ENCODE results near the gene EXOC4.

EXOC4 gene

GRCh38 chr7:133514551-133514950, 261.7 kb downstream of the EXOC4 start:
- Histone ChIP-seq H3K27ac (ENCODE audit: low read depth, low read length) (no peak overlapping the region), H3K36me3 (ENCODE audit: control insufficient read depth, low read length) (no peaks in the 10 kb centered on the region)
- no peak for TF ChIP-seq EZH2phosphoT487 (IDR thresholded peaks at IDR 0.05; ENCODE audit: borderline replicate concordance, low read length)
- TF ChIP-seq, protein P1, sequence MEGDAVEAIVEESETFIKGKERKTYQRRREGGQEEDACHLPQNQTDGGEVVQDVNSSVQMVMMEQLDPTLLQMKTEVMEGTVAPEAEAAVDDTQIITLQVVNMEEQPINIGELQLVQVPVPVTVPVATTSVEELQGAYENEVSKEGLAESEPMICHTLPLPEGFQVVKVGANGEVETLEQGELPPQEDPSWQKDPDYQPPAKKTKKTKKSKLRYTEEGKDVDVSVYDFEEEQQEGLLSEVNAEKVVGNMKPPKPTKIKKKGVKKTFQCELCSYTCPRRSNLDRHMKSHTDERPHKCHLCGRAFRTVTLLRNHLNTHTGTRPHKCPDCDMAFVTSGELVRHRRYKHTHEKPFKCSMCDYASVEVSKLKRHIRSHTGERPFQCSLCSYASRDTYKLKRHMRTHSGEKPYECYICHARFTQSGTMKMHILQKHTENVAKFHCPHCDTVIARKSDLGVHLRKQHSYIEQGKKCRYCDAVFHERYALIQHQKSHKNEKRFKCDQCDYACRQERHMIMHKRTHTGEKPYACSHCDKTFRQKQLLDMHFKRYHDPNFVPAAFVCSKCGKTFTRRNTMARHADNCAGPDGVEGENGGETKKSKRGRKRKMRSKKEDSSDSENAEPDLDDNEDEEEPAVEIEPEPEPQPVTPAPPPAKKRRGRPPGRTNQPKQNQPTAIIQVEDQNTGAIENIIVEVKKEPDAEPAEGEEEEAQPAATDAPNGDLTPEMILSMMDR (IDR thresholded peaks at IDR 0.05; ENCODE audit: low read depth, low read length, poor library complexity, severe bottlenecking) = no peak

DNA sequence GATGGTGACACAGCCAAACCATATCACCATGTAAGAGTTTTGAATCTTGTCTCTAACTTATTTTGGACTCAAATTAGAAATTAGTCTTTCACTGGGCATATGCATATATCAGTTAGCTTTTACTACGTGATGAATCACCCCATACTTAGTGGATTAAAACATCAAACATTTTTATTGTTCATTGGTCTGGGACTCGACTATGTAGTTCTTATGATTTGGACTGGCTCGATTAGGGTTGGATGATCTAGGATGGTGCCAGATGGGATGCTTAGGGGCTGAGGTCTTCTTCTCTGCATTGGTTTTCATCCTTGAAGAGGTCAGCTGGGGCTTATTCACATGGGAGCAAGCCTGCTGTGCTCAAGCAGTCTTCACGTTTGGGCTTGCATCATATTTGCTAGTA, 264.9 kb downstream of the EXOC4 start:
- no peaks in the 10 kb centered on the region for H4K20me1 ChIP-seq (ENCODE audit: control insufficient read depth, insufficient read depth, low read depth, low read length)
- TF ChIP-seq EZH2phosphoT487 (IDR thresholded peaks at IDR 0.05; ENCODE audit: borderline replicate concordance, low read length) = no peak
- TF ChIP-seq, protein P1 (IDR thresholded peaks at IDR 0.05; ENCODE audit: low read depth, low read length, poor library complexity, severe bottlenecking) = no peak
- no peak overlapping the region for H3K27ac ChIP-seq (ENCODE audit: low read depth, low read length)
- H3K9me3 ChIP-seq (ENCODE audit: control insufficient read depth, insufficient read depth, low read length) = no peaks in the 10 kb centered on the region
- no peaks in the 10 kb centered on the region for H3K27me3 ChIP-seq (ENCODE audit: control insufficient read depth, low read length)
- H3K4me2 ChIP-seq (ENCODE audit: low read length) = no peak overlapping the region
- H3F3A ChIP-seq (ENCODE audit: control insufficient read depth, insufficient read depth) = no peaks in the 10 kb centered on the region
- H3K4me1 ChIP-seq (ENCODE audit: control insufficient read depth, low read length) = no peaks in the 10 kb centered on the region
- no peaks in the 10 kb centered on the region for H3K9me2 ChIP-seq (replicated peaks; ENCODE audit: control insufficient read depth, low read length)
- no peaks in the 10 kb centered on the region for H3K79me2 ChIP-seq (ENCODE audit: control insufficient read depth, low read length)
- no peak overlapping the region for H3K4me3 ChIP-seq (ENCODE audit: low read length)
- no peaks in the 10 kb centered on the region for H3K36me3 ChIP-seq (ENCODE audit: control insufficient read depth, low read length)

More at GRCh38 chr7:133514551-133514950, 261.7 kb downstream of the EXOC4 start:
- Histone ChIP-seq H3F3A (ENCODE audit: control insufficient read depth, insufficient read depth) (no peaks in the 10 kb centered on the region), H3K9me3 (ENCODE audit: control insufficient read depth, insufficient read depth, low read length) (no peaks in the 10 kb centered on the region), H3K4me1 (ENCODE audit: control insufficient read depth, low read length) (no peaks in the 10 kb centered on the region), H3K4me3 (ENCODE audit: low read length) (no peak overlapping the region), H4K20me1 (ENCODE audit: control insufficient read depth, insufficient read depth, low read depth, low read length) (no peaks in the 10 kb centered on the region), H3K27me3 (ENCODE audit: control insufficient read depth, low read length) (no peaks in the 10 kb centered on the region), H3K79me2 (ENCODE audit: control insufficient read depth, low read length) (no peaks in the 10 kb centered on the region), H3K4me2 (ENCODE audit: low read length) (no peak overlapping the region), H3K9me2 (replicated peaks; ENCODE audit: control insufficient read depth, low read length) (no peaks in the 10 kb centered on the region)

DNA sequence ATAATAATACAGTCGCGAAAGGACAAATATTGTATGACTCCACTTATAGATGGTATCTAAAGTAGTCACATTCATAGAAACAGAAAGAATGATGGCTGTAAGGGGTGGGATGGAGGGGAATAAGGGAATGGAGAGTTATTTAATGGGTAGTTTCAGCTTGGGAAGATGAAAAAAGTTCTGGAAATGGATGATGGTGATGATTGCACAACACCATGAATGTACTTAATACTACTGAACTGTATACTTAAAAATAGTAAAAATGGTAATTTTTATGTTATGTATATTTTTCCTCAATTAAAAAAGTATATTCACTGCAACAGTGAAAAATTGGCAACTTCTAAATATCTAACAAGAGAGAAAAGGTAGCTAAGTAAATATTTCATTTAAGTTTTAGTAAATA, 265.8 kb downstream of the EXOC4 start:
- H3K9me3 ChIP-seq (ENCODE audit: control insufficient read depth, insufficient read depth, low read length) = no peaks in the 10 kb centered on the region
- no peaks in the 10 kb centered on the region for H3F3A ChIP-seq (ENCODE audit: control insufficient read depth, insufficient read depth)
- no peaks in the 10 kb centered on the region for H3K9me2 ChIP-seq (replicated peaks; ENCODE audit: control insufficient read depth, low read length)
- H3K4me3 ChIP-seq (ENCODE audit: low read length) = no peak overlapping the region
- no peaks in the 10 kb centered on the region for H4K20me1 ChIP-seq (ENCODE audit: control insufficient read depth, insufficient read depth, low read depth, low read length)
- H3K79me2 ChIP-seq (ENCODE audit: control insufficient read depth, low read length) = no peaks in the 10 kb centered on the region
- no peaks in the 10 kb centered on the region for H3K4me1 ChIP-seq (ENCODE audit: control insufficient read depth, low read length)
- H3K27me3 ChIP-seq (ENCODE audit: control insufficient read depth, low read length) = no peaks in the 10 kb centered on the region
- H3K4me2 ChIP-seq (ENCODE audit: low read length) = no peak overlapping the region
- H3K36me3 ChIP-seq (ENCODE audit: control insufficient read depth, low read length) = no peaks in the 10 kb centered on the region
- no peak for TF ChIP-seq EZH2phosphoT487 (IDR thresholded peaks at IDR 0.05; ENCODE audit: borderline replicate concordance, low read length)
- TF ChIP-seq, protein P1 (IDR thresholded peaks at IDR 0.05; ENCODE audit: low read depth, low read length, poor library complexity, severe bottlenecking) = no peak
- H3K27ac ChIP-seq (ENCODE audit: low read depth, low read length) = no peak overlapping the region

GRCh38 chr7:133520248-133520647, 267.4 kb downstream of the EXOC4 start:
- Histone ChIP-seq H3K36me3 (ENCODE audit: control insufficient read depth, low read length) (no peaks in the 10 kb centered on the region), H3K79me2 (ENCODE audit: control insufficient read depth, low read length) (no peaks in the 10 kb centered on the region), H3K4me1 (ENCODE audit: control insufficient read depth, low read length) (no peaks in the 10 kb centered on the region), H3K9me3 (ENCODE audit: control insufficient read depth, insufficient read depth, low read length) (no peaks in the 10 kb centered on the region), H3K27ac (ENCODE audit: low read depth, low read length) (no peak overlapping the region), H3K27me3 (ENCODE audit: control insufficient read depth, low read length) (no peaks in the 10 kb centered on the region), H3K9me2 (replicated peaks; ENCODE audit: control insufficient read depth, low read length) (no peaks in the 10 kb centered on the region), H3K4me3 (ENCODE audit: low read length) (no peak overlapping the region), H4K20me1 (ENCODE audit: control insufficient read depth, insufficient read depth, low read depth, low read length) (no peaks in the 10 kb centered on the region), H3F3A (ENCODE audit: control insufficient read depth, insufficient read depth) (no peaks in the 10 kb centered on the region), H3K4me2 (ENCODE audit: low read length) (no peak overlapping the region)
- TF ChIP-seq EZH2phosphoT487 (IDR thresholded peaks at IDR 0.05; ENCODE audit: borderline replicate concordance, low read length) = no peak
- TF ChIP-seq, protein P1 (IDR thresholded peaks at IDR 0.05; ENCODE audit: low read depth, low read length, poor library complexity, severe bottlenecking) = no peak

Data from DOHH2 (cell line).